Stimulated activated CD8-positive, alpha-beta memory T cell treated with anti-CD3 and anti-CD28 coated beads, Interleukin-4, amount 100 ng/mL, for 1 hour (primary cell): Measurements from ENCODE around the gene HSPA1A.
"Not testable (repeated sequence)": the region's sequence is repeated elsewhere in the genome, so short reads cannot be mapped to it uniquely, and the experiment has no call there.

Experiments
- DNase-seq, 2 donors: peaks; one replicate each; pipeline ENCODE4 v3.0.0-alpha.2; 2020; ENCODE audit warnings: low read depth in 2 of 2, low spot score in 1 of 2

Gene HSPA1A

DNA sequence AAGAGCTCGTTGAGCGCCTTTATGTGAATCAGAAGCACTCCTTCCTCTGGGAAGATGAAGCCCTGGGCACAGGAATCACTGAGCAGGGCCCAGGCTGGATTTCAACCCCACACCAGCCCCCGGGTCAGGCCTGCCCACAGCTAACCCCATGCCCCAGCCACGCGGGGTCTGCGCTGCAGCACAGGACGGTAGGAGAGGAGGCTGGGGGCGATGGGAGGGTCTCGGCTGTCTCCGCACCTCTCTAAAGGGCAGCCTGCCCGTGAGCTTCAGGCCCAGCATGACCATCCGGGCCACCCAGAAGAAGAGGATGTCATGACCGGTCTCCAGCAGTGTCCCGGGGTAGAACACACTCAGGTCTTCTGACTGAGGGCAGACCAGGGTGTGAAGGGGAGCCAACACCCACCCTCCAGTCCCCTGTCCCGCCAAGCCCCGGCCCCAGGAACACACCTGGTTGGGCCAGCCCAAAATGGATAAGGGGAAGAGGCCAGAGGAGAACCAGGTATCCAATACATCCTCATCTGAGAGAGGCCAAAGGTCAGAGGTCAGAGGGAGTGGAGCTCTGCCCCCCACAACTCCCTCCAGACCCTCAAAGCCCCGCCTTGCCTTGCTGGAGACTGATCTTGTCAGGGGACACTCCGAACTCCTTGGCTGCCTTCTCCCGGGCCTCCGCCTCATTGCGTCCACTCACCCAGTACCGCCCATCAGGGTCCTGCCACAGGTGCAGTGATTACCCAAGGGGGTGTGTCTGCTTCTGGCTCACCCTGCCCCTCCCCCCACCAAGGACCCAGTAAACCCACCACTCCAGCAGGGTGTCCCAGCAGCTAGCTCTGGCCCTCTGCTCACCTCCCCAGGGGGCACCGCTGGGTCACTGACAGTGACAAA is 33.9 kb upstream of the HSPA1A start:
- DNase-seq: no peak

DNA sequence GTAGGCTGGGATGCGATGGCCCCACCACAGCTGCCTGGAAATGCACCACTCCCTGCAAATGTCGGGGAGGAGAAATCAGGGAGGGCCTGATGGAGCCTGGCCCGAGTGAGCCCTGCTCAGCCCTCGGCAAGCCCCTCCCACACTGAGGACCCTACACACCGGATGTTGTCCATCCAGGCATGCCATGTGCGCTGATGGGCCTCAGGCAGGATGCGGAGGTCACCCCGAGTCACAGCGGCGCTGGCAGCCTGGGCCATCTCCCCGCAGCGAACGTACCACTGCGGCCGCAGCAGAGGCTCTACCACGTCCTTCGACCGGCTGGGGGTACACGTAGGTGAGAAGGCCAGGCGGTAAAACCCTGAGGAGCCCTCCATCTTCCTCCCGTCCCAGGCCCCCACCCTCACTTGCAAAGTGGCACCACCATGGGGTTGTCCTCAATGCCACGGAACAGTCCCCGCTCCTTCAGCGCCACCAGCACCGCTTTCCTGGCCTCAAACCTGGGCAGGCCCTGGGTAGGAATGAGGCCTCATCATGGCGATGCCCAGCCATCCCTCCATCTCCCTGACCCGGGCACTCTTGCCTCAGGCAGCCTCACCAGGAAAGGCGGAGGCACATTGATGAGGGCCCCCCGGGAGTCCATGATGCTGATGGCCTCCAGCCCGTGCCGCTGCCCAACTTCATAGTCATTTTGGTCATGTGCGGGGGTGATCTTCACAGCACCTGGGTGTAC is 33.1 kb upstream of the HSPA1A start:
- DNase-seq: no peak

- no peak for DNase-seq
Observed at GRCh38 chr6:31784098-31784925, 31.0 kb upstream of the HSPA1A start.

- no peak for DNase-seq
Observed at GRCh38 chr6:31785475-31785874, 29.9 kb upstream of the HSPA1A start.

GRCh38 chr6:31791324-31792089 is 23.8 kb upstream of the HSPA1A start:
- DNase-seq: no peak

DNA sequence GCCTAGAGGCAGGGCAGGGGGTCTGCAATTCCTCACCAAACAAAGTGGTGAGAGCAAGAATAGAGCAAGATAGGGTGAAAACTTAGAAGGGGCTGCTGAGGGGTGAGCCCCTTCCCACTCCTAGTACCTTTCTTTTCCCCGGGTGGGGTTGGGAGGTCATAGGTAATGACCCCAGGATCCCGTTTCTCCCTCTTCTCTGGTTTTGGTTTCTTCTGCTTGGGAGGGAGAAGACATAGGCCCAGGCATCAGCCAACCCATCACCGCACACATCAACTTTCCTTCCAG is 23.3 kb upstream of the HSPA1A start:
- DNase-seq: no peak

DNA sequence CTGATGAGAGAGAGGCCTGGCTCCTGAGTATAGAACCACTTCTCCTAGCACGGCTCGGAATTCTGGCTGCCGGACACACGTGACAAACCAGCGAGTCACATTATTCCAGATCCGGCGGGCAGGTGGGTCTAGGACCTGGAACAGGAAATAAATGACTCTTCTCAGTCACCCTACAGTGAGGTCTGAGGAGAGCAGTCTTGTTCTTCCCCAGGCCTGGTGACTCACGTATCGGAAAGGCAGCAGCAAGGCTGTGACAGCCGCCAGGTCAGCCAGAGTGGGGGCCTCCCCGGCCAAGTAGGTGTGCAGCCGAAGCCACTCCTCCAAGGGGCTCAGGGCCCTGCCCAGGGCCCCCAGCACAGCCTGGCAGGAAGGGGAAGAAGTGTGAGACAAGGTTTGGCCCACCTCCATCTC is 22.6 kb upstream of the HSPA1A start:
- no peak for DNase-seq

GRCh38 chr6:31793927-31794245 is 21.5 kb upstream of the HSPA1A start:
- DNase-seq: not testable (repeated sequence)

DNA sequence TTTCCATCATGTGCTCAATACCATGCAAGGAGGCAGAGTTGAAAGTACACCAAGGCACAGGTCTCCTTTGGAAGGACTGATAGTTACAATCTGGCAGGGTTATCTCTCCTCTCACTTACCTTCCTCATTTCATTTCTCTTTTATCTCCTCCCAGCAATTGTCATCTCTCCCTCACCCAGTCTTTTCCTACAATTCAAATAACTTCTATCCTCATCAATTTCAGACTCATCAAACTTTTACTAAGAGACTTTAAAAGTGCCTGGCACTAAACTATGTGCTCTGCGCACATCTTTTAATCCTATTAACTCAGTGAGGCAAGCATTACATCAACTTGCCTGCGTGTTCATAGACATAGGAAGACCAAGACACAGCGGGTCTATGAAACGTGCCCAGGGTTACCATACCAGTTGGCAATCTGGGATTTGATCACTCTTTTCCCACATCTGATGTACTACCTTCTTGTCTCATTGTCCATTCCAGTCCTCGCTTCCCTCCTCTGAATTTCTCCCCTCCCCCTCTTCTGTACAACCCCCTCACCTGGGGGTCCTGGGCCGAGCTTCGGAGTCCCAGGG is 21.0 kb upstream of the HSPA1A start:
- DNase-seq: no peak

DNA sequence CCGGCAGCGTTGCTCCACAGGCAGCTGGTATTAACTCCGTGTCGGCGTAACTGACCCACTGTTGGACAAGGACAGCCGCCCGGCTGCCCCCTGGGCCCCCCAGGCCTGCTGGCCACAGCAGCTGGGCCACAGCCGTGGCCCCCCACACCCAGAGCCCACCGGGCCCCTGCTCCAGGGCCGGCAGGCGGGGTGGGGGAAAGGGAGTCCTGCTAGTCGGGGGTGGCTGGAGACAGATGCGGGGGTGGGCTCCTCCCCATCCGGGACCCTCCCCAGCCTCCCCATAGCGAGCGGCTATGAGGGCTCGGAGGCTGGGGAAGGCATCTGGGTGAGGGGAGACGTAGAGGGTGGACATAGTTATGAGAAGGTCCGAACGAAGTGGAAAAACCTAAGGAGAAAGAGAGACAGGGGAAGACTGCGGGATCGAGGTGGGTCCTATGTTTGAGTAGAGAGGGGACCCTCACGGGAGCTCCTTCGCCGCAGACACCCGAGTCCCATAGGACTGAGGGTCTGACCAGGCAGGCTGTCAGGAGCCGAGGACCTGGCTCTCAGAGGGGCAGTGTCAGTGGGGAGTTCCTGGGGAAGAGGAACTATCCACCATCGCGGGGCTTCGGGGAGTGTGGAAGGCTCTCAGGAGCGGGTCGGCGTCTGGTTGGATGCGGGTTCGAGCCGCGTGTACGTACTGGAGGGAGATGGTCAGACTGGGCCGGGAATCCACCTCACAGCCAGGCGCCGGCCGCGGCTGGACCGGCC is 20.3 kb upstream of the HSPA1A start:
- no peak for DNase-seq

DNA sequence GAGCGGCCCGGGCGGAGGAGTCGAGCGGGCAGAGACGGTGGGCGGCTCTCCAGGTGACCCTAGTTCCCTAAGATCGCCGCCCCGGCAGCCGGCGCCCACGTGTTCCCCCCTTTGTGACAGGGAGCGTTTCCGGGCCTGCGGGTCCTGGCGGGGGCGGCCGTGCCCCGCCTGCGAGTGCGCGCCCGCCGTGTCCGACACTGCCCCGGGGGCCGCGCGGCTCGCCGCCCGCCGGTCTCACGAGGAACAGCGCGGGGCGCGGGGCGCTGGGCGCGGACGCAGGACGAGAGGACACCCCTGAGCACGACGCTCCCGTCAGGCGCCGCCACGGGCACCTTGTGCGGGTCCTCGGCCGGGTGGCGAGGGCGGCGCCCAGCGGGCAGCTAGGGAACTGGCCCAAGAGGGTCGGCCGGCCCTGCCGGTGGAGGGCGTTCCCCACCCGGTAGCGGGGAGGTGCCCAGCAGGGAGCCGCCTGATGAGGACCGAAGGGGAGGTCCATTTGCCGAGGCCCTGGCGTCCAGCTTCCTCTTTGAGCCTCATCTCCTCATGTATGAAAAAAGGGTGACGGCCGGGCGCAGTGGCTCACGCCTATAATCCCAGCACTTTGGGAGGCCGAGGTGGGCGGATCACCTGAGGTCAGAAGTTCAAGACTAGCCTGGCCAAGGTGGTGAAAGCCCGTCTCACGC is 19.6 kb upstream of the HSPA1A start, which contains the start of gene VARS1:
Gene VARS1 (minus strand): TSS at position 137 of the 683 bp plus-strand sequence. CDS start 535 bp downstream, outside the sequence.
- DNase-seq: peak; percentile 54 to 72

- no peak for DNase-seq
Observed at GRCh38 chr6:31796993-31797385, 18.4 kb upstream of the HSPA1A start.

DNA sequence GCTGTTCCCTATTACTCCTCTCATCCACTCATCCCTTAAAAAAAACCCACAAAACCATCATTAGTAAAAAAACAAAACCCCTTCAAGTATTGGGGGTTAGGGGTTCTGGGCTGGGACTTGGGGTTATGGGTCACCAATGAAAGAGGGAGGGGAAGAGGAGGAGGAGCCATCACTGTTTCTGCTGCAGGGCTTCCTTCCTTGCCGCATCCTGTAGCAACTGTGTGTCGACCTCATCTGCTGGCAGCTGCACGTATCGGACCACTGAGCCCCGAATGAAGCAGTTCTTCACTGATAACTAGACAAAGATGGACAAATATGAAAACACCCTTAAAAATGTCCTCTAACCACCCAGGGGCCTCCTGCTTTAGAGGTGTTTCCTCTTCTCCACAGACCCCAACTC is 17.8 kb upstream of the HSPA1A start:
- no peak for DNase-seq

- DNase-seq: no peak
Observed at GRCh38 chr6:31799781-31800180, 15.6 kb upstream of the HSPA1A start.

DNA sequence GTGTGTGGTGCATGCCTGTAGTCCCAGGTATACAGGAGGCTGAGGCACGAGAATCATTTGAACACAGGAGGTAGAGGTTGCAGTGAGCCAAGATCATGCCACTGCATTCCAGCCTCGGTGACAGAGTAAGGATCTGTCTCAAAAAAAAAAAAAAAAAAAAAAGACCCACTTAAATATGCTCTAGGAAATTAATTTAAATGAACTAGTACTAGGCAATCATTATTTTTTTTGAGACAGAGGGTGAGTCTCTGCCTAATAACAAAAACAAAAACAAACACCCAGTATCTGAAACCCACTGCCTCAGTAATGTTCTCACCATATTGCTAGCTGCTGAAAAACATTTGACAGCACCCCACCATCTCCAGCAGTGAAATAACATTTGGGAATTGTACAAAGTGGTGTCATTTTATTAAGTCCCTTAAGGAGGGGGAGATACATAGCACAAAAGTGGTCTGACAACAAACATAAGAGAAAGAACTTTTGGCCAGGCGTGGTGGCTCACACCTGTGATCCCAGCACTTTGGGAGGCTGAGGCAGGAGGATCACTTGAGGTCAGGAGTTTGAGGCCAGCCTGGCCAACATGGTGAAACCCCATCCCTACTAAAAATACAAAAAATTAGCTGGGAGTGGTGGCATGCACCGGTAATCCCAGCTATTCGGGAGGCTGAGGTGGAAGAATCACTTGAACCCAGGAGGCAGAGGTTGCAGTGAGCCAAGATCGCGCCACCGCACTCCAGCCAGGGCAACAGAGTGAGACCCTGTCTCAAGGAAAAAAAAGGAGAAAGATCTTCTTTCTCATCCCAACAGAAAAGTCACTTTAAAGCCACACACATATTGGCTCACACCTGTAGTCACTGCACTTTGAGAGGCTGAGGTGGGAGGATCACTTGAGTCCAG is 14.1 kb upstream of the HSPA1A start:
- not testable (repeated sequence) for DNase-seq

GRCh38 chr6:31805939-31806469 is 9.3 kb upstream of the HSPA1A start:
- no peak for DNase-seq

DNA sequence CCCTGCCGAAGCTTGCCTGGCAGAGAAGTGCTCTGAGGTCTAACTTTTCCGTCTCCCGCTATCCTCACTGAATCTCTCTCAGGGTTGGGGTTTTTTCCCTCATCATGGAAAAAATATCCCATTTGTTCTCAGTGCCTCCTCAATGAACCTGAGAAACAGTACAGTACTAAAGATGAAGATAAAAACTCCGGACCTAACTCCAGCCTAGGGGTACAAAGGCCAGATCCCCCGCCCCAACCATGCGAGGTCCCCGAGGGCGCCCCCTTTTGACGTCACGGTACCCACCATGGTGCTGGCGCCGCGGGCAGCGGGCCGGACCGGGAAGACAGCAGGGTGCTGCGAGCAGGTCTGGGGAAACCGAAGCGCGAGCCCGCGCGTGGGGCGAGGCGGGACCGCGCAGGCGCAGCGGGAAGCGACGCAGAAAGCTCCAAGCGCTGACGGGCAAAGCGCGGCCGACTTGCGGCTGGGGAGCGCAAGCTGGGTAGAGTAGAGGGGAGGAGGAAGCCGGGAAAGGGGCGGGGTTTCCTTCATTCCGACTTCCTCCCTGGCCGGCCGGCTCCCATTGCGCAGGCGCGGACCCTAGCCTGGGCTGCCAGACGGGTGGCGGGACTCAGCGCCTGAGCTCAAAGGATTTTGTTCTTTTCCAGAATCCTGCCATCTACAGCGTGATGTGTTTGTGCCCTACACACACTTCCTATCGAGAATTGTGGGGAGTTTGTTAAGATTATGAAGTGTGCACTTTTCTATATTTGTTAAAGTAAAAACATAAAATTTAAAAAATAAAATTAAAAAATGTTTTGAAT is 8.7 kb upstream of the HSPA1A start, which contains the start of gene LSM2:
Gene LSM2 (minus strand): TSS at position 497 of the 803 bp plus-strand sequence. CDS start 209 bp downstream, at position 288.
- DNase-seq: peak; percentile 84 to 93
